ENCODE data around the gene LRP2.

Gene LRP2

DNA sequence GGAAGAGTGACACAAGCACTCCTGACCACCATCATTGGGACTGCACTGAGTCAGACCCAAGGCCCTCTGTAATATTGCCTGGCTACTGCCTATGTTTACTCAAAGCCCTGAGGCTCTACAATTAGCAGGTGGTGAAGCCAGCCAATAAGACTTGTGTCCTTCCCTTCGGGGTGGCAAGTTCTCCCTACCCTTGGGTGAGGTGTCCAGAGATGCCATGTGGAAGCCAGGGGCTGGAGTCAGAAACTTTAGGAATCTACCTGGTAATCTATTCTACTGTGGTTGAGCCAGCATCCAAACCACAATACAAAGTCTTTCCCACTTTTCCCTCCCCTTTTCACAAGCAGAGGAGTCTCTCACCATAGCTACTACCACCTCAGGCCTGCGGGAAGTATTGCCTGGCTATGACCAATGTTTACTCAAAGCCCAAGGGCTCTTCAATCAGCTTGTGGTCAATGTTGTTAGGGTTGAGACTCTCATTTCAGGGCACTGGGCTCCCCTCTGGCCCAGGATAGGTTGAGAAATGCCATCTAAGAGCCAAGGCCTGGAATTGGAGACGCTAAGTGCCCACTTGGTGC lies 275.4 kb downstream of the LRP2 start (continued):
- TF ChIP-seq, protein P1, sequence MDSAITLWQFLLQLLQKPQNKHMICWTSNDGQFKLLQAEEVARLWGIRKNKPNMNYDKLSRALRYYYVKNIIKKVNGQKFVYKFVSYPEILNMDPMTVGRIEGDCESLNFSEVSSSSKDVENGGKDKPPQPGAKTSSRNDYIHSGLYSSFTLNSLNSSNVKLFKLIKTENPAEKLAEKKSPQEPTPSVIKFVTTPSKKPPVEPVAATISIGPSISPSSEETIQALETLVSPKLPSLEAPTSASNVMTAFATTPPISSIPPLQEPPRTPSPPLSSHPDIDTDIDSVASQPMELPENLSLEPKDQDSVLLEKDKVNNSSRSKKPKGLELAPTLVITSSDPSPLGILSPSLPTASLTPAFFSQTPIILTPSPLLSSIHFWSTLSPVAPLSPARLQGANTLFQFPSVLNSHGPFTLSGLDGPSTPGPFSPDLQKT (IDR thresholded peaks at IDR 0.05; ENCODE audit: borderline replicate concordance, low read depth, low read length): no peak

DNA sequence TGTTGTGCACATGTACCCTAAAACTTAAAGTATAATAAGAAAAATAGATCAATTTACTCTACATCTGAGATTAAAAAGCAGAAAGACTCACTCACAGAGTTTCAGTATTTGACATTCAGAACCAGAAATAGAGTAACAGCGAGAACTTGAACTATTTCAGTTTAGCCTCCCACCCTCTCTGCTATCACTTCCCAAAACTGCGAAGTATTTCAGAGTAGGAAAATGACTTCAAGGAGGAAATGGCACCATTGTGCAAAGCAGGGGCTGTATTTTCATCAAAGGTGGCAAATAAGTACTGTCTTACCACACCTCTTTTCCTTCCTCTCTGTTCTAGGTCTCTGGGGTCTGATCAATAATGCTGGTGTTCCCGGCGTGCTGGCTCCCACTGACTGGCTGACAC lies 279.3 kb downstream of the LRP2 start:
- no peaks in the 10 kb centered on the region for H3K4me1 ChIP-seq (ENCODE audit: control insufficient read depth, insufficient read depth, low read length)
- ChIA-PET CTCF (no interaction called here), POLR2A (no interaction called here)
- no peak overlapping the region for H3K4me3 ChIP-seq (ENCODE audit: low read depth, low read length)
- no peak overlapping the region for H3K27ac ChIP-seq (ENCODE audit: extremely low read depth, low read depth, low read length)
- no peaks in the 10 kb centered on the region for H3K9me3 ChIP-seq (ENCODE audit: control insufficient read depth, insufficient read depth, low read depth, low read length)
- H3K36me3 ChIP-seq (ENCODE audit: control insufficient read depth in 2 of 2, insufficient read depth in 1 of 2, low read length in 2 of 2): no peaks in the 10 kb centered on the region
- no peak for TF ChIP-seq ZNF561 (tag by site-specific recombination; IDR thresholded peaks at IDR 0.05; ENCODE audit: borderline replicate concordance)
- TF ChIP-seq ZNF404 (tag by site-specific recombination; IDR thresholded peaks at IDR 0.05): no peak
- TF ChIP-seq SALL2 (tag by site-specific recombination; IDR thresholded peaks at IDR 0.05; ENCODE audit: borderline replicate concordance): no peak
- no peak for TF ChIP-seq ZNF600 (tag by site-specific recombination; IDR thresholded peaks at IDR 0.05)
- TF ChIP-seq ZBTB8A (tag by site-specific recombination; IDR thresholded peaks at IDR 0.05): no peak

DNA sequence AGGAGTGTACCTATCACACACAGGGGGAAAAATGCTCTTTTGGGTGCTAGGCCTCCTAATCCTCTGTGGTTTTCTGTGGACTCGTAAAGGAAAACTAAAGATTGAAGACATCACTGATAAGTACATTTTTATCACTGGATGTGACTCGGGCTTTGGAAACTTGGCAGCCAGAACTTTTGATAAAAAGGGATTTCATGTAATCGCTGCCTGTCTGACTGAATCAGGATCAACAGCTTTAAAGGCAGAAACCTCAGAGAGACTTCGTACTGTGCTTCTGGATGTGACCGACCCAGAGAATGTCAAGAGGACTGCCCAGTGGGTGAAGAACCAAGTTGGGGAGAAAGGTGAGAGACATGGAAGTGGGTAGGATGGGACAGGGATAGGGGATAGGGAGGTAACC lies 280.8 kb downstream of the LRP2 start:
- H3K9me3 ChIP-seq (ENCODE audit: control insufficient read depth, insufficient read depth, low read depth, low read length): no peaks in the 10 kb centered on the region
- no peak overlapping the region for H3K27ac ChIP-seq (ENCODE audit: extremely low read depth, low read depth, low read length)
- CTCF ChIA-PET: interaction anchor here (0.8 kb wide), 1 partner anchor 50 kb away, joined by 3 read pairs; no protein-coding TSS in a partner anchor
- TF ChIP-seq ZNF391 (tag by site-specific recombination; IDR thresholded peaks at IDR 0.05; ENCODE audit: borderline replicate concordance, low read depth) (no peak), ZNF624 (tag by site-specific recombination; IDR thresholded peaks at IDR 0.05) (no peak), ZBTB6 (tag by site-specific recombination; IDR thresholded peaks at IDR 0.05) (no peak), ZBTB44 (tag by site-specific recombination; IDR thresholded peaks at IDR 0.05) (no peak), ZNF621 (tag by site-specific recombination; IDR thresholded peaks at IDR 0.05) (no peak), ZNF280C (tag by site-specific recombination; IDR thresholded peaks at IDR 0.05) (no peak), ZNF660 (tag by site-specific recombination; IDR thresholded peaks at IDR 0.05) (no peak), ZNF324 (tag by site-specific recombination; IDR thresholded peaks at IDR 0.05) (no peak), ZNF561 (tag by site-specific recombination; IDR thresholded peaks at IDR 0.05; ENCODE audit: borderline replicate concordance) (no peak), GLI4 (tag by site-specific recombination; IDR thresholded peaks at IDR 0.05) (no peak), ZSCAN16 (tag by site-specific recombination; IDR thresholded peaks at IDR 0.05) (no peak), SCRT2 (tag by site-specific recombination; IDR thresholded peaks at IDR 0.05) (no peak), ZNF221 (tag by site-specific recombination; IDR thresholded peaks at IDR 0.05; ENCODE audit: borderline replicate concordance) (no peak), ZNF692 (tag by site-specific recombination; IDR thresholded peaks at IDR 0.05) (no peak), ZSCAN23 (tag by site-specific recombination; IDR thresholded peaks at IDR 0.05) (no peak), ZNF558 (tag by site-specific recombination; IDR thresholded peaks at IDR 0.05) (no peak)
- TF ChIP-seq, protein P2, sequence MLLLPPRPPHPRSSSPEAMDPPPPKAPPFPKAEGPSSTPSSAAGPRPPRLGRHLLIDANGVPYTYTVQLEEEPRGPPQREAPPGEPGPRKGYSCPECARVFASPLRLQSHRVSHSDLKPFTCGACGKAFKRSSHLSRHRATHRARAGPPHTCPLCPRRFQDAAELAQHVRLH (tag by site-specific recombination; IDR thresholded peaks at IDR 0.05): no peak
- TF ChIP-seq, protein P3, sequence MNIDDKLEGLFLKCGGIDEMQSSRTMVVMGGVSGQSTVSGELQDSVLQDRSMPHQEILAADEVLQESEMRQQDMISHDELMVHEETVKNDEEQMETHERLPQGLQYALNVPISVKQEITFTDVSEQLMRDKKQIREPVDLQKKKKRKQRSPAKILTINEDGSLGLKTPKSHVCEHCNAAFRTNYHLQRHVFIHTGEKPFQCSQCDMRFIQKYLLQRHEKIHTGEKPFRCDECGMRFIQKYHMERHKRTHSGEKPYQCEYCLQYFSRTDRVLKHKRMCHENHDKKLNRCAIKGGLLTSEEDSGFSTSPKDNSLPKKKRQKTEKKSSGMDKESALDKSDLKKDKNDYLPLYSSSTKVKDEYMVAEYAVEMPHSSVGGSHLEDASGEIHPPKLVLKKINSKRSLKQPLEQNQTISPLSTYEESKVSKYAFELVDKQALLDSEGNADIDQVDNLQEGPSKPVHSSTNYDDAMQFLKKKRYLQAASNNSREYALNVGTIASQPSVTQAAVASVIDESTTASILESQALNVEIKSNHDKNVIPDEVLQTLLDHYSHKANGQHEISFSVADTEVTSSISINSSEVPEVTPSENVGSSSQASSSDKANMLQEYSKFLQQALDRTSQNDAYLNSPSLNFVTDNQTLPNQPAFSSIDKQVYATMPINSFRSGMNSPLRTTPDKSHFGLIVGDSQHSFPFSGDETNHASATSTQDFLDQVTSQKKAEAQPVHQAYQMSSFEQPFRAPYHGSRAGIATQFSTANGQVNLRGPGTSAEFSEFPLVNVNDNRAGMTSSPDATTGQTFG (tag by site-specific recombination; IDR thresholded peaks at IDR 0.05; ENCODE audit: borderline replicate concordance): no peak
- H3K4me3 ChIP-seq (ENCODE audit: low read depth, low read length): no peak overlapping the region
- POLR2A ChIA-PET: no interaction called here
- H3K36me3 ChIP-seq (ENCODE audit: control insufficient read depth in 2 of 2, insufficient read depth in 1 of 2, low read length in 2 of 2): no peaks in the 10 kb centered on the region
- no peaks in the 10 kb centered on the region for H3K4me1 ChIP-seq (ENCODE audit: control insufficient read depth, insufficient read depth, low read length)

Data from HEK293 (cell line).